WERI-Rb-1 (cell line): ENCODE measurements around the gene FGFR3.

ENCODE experiments used
- DNase-seq: peaks from one replicate; pipeline ENCODE4 v3.0.0-alpha.2; 2020
- H3K27ac ChIP-seq: fragments of 250-450 bp; sonication (Bioruptor Pico); 2 replicates; pipeline ENCODE4 v1.5.1; 2020; ENCODE audit warnings: mild to moderate bottlenecking, moderate library complexity
- H3K27me3 ChIP-seq: fragments of 250-450 bp; sonication (Bioruptor Pico); 2 replicates; pipeline ENCODE4 v1.5.1; 2021; ENCODE audit warnings: mild to moderate bottlenecking, low read depth, moderate library complexity; ENCODE audit not compliant: insufficient read depth, severe bottlenecking
- H3K36me3 ChIP-seq: fragments of 250-450 bp; sonication (Bioruptor Pico); 2 replicates; pipeline ENCODE4 v1.5.1; 2020; ENCODE audit warnings: mild to moderate bottlenecking, moderate library complexity
- H3K4me3 ChIP-seq: 2 replicates; pipeline ENCODE4 v1.5.1; 2011; ENCODE audit warnings: low read depth, mild to moderate bottlenecking, control low read depth, low read length
- H3K9me3 ChIP-seq: fragments of 250-450 bp; sonication (Bioruptor Pico); 2 replicates; pipeline ENCODE4 v1.5.1; 2021; ENCODE audit warnings: mild to moderate bottlenecking, moderate library complexity; ENCODE audit not compliant: severe bottlenecking
- CTCF ChIP-seq: IDR thresholded peaks from 2 replicates; pipeline ENCODE4 v1.5.1; 2011; ENCODE audit warnings: low read depth, mild to moderate bottlenecking, control low read depth, inconsistent platforms, low read length

FGFR3 gene

GRCh38 chr4:1768367-1769034, 24.6 kb upstream of the FGFR3 start:
- H3K4me3 ChIP-seq, result peak overlapping the region; percentile 41
- H3K36me3 ChIP-seq, result no peaks in the 10 kb centered on the region
- peak overlapping the region; percentile 20 for H3K27ac ChIP-seq
- H3K9me3 ChIP-seq, result no peaks in the 10 kb centered on the region
- H3K27me3 ChIP-seq, result no peaks in the 10 kb centered on the region
- no peak for DNase-seq
- no peak for TF ChIP-seq CTCF

- Histone ChIP-seq H3K36me3 (no peaks in the 10 kb centered on the region), H3K27ac (no peak overlapping the region), H3K27me3 (no peaks in the 10 kb centered on the region), H3K4me3 (no peak overlapping the region), H3K9me3 (no peaks in the 10 kb centered on the region)
- no peak for TF ChIP-seq CTCF
- no peak for DNase-seq
Observed at GRCh38 chr4:1769692-1770091, 23.4 kb upstream of the FGFR3 start.

GRCh38 chr4:1770245-1770644, 22.8 kb upstream of the FGFR3 start:
- Histone ChIP-seq H3K9me3 (no peaks in the 10 kb centered on the region), H3K27ac (no peak overlapping the region), H3K4me3 (peak overlapping the region; percentile 15; the same call in 1 of the 2 replicates), H3K27me3 (no peaks in the 10 kb centered on the region), H3K36me3 (no peaks in the 10 kb centered on the region)
- 0 out of 2 replicates have a peak, but pooled peaks have one; percentile 0 for TF ChIP-seq CTCF
- peak; percentile 64 for DNase-seq

- TF ChIP-seq CTCF, result no peak
Observed at GRCh38 chr4:1770791-1771231, 22.3 kb upstream of the FGFR3 start.

GRCh38 chr4:1771555-1772305, 21.4 kb upstream of the FGFR3 start:
- DNase-seq, result no peak
- TF ChIP-seq CTCF, result no peak
- Histone ChIP-seq H3K27me3 (no peaks in the 10 kb centered on the region), H3K4me3 (no peak overlapping the region), H3K9me3 (no peaks in the 10 kb centered on the region), H3K27ac (no peak overlapping the region; the same call in 1 of the 2 replicates), H3K36me3 (no peaks in the 10 kb centered on the region)

More at GRCh38 chr4:1770791-1771231, 22.3 kb upstream of the FGFR3 start:
- H3K9me3 ChIP-seq, result no peaks in the 10 kb centered on the region
- H3K27me3 ChIP-seq, result no peaks in the 10 kb centered on the region
- no peak overlapping the region for H3K4me3 ChIP-seq
- no peak overlapping the region for H3K27ac ChIP-seq
- DNase-seq, result no peak
- no peaks in the 10 kb centered on the region for H3K36me3 ChIP-seq
